GM19467 (cell line): ENCODE results near the gene HPCAL1.

Experiments used
- ATAC-seq: cut with Tn5 transposase; IDR thresholded peaks from one replicate; pipeline ENCODE4 v1.9.1; 2021; ENCODE audit warnings: mild to moderate bottlenecking, moderate library complexity; ENCODE audit not compliant: unreplicated experiment

The HPCAL1 gene

DNA sequence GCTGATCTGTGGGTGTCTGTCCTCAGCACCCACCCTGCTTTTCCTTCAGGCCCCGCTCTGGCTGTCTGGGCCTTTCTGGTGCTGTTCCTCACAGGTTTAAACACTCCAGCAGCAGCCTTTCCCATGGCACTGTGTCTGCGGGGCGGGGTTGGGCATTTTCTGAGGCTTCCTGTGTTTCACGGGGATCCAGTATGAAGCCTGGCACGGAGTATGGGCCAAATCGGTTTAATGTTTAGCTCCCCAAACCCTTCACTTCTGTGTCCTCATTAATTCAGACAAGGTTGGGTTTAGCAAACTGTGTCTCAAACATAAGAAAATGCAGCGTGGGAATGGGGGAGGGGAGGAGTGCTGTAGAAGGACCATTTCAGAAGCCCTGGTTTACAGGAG, 44.9 kb downstream of the HPCAL1 start:
- no peak for ATAC-seq

DNA sequence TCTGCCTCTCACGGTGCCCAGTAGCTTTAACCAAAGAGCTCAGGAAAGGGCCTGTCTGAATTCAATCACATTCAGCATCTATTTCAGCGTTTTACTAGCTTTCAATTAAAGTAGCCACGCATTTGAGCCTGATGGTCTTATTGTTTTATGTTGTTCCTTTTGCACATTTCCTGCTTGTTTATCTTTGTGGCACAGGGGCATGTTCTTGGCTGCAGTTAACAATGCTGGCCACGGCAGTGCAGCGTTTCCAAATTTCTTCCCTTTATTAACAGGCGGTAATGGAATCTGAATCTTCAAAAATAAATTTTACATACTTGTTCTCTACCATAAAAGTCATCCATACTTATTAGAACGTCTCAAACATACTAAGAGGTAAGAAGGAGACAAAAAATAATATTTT, 46.2 kb downstream of the HPCAL1 start:
- ATAC-seq, result no peak

DNA sequence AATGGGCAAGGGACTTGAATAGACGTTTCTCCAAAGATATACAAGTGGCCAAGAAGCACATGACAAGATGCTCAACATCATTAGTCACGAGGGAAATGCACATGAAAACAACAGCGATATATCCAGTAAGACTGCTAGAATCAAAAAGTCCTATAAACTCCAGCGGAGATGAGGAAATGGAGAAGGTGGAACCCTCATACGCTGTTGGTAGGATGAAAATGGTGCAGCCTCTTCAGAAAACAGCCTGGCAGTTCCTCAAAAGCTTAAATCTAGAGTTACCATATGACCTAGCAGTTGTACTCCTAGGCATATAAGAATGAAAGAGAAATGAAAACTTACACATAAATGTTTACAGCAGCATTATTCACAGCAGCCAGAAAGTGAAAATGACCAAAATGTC, 48.1 kb downstream of the HPCAL1 start:
- ATAC-seq, result no peak

DNA sequence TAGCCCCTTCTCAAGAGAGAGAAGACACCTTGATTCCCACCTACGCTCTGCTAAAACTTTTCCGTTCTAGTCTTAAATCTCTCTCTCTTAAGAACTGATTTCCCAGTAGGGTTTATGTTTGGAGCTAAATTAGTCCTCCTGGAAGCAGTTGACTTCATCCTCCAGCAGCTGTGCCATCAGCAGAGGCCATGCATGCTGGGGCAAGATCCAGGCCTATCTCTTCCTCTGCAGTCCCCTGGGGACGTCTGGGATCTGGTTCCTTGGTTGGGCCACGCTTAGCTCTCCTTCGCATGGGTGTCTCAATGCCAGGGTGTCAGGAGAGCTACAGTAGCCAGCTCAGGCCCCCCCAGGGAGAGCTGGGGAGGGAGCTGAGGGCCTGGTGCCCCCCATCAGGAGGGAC, 49.7 kb downstream of the HPCAL1 start:
- no peak for ATAC-seq

DNA sequence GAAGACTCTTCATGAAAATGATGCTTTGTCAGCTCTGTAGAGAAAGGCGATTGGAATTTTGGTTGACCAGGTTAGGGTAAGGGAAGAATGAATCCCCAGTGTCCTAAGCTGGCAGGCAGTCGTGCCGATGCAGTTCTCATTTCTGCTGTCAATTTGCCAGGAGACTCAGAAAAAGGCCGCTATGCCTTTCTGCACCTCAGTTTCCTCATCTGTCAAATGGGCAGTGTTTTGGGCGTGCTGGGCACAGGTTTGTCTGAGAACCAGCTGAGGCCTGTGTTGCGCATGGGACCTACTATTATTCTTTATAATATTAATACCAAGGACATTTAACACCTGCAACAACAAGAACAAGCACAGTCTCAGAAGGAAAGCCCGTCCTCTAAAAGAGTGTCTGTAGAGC, 50.3 kb downstream of the HPCAL1 start:
- no peak for ATAC-seq

DNA sequence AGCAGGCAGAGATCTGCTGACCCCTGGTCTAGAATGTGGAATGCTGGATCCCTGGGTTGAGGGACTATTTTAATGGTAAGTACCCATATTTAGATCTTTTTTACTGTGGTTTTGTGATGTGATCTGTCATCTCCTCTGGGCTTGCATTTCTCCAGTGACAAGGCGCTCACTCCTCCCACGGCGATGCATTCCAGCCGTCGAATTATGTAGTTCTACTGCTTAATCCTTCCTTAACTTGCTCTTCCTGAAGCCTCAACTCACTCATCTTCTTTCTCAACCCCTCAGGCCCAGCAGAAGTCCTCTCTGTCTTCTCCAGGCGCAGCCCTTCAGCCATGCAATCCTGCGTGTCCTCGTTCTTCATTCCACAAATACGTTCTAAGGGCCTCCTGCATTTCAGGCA, 51.2 kb downstream of the HPCAL1 start:
- ATAC-seq, result no peak

DNA sequence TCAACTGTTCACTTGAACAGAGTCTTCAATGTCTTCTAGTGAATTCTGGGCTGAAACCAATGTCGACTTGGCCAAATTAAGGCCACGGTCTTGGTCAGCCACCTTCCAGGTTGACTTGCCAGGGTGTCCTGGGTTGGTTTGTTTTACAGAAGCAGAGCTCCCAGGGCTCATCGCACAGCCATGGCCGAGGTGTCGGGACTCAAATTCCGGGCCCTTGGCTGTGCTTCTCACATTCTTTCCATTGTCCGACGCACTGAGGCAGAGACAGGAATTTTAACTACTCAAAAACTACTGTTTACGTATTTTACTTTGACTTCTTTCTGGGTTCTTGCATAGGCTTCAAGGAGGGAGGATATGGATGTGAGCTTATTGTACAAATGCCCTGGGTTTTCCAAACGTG, 51.7 kb downstream of the HPCAL1 start:
- ATAC-seq, result no peak

DNA sequence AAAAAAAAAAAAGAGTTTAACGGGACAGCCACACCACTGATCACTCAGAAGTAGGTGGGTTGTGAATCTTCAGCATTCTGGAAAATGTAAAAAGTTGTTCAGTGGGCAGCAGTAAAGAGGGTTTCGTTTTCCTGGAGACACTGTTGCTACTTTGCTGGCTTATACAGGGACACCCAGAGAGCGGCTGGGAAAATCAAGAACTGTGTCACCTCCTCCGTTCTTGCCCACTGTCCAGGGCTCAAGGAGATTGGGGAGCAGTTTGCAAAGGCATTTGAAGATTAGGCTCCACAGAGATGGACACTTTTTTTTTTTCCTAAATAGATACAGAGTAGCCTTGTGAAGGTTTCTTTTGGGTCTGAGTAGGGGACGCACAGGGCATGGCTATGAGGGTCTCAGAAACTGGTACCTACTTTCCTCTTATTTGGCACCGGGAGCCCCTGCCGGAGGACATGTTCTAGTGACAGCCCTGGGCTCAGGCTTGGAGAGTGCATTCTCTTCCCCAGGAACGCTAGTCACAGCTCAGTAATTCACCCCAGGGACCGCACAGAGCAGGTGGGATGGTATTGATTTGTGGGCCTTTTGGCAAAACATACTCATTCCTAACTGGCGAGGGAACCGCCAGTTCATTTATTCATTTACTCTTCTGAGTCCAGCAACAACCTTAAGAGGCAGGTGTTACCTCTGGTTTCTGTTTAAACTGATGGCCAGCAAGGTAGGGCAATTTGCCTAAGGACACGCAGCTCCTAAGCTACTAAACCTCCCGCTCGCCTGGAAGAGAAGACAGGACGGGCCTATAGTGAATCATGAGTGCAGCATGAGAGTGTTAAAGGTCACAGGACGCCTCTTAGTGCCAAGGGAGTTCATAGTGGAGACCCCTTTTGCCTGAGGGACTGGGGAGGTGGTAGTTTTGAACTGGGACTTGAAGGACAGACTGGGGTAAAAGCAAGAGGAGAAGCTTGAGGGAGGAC, 53.1 kb downstream of the HPCAL1 start:
- ATAC-seq, result no peak

DNA sequence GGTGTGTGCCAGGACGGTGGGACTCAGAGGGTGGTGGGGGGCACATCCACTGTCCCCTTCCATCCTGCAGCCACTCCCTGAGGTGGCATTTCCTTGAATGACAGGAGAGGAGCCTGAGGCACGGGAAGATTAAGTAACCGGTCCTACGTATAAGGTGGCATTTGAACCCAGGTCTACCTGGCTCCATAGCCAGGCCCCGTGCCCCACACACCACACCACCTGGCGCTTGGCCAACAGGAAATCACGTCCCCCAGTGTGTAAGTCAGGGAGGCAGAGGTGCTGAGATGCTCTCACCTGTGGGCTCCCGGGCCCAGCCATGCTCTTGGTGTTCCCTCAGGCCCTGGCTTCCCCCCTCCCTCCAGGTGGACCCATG, 53.7 kb downstream of the HPCAL1 start:
- ATAC-seq, result no peak

DNA sequence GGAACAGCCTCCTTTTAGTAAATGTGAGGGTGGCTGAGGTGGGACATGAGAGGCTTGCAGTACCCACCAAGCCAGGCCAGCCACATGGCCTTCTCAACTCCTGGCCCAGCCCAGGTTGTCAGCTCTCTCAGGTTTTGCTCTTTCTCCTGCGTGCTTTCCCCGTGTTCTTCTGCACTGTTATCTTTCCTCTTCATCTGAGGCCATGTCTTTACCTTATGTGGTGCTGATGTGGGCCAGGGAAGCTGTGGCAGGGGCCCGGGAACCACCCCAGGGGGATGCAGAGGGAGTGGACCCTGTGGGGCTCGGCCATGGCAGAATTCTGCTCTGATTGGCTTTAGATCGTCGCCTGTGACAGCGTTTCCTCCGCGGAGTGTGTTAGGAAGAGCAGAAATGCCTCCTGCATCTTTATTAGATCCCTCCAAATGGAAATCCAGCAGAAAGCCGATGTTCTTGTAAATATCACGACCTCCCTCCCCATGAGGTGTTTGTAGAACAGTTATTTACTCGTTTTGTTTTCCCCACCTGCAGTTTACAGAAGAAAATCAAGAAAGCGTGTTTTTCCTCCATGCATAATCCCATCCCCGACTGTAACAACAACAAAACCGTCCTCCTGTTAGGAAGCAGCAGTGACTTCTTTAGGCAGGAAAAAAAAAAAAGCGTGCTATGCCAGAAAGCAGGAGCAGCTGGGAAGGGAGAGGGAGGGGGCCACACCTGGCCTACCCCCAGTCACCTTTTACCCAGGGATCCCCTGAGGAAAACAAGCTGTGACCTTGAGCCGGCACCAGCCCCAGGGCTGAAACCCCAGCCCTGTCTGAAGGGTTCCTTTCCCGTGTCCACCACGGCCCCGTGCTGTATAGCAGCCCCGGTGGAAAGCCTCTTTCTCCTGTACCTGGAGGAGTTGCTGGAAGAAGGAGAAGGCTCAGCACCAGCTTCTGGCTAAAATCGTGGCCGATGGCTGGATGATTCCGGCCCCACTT, 54.8 kb downstream of the HPCAL1 start:
- ATAC-seq, result no peak

DNA sequence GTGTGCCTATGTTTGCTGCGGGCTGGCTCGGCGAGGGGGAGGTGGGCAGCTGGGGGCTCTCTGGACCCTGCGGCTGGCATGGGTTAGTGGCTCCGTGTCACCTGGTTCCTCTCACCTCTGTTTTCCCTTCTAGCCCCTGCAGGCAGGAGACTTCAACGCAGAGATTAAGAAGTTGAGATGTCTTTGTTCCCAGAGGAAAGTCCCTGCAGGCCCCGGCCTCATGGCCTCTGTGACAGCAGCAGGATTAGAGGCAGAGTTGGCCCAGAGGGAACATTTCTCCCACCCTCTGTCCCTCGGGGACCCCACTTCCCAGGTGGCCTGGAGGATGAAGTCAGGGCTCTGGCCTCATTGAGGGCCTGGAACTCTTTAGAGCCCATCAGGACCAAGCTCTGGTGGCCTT, 56.5 kb downstream of the HPCAL1 start:
- no peak for ATAC-seq

DNA sequence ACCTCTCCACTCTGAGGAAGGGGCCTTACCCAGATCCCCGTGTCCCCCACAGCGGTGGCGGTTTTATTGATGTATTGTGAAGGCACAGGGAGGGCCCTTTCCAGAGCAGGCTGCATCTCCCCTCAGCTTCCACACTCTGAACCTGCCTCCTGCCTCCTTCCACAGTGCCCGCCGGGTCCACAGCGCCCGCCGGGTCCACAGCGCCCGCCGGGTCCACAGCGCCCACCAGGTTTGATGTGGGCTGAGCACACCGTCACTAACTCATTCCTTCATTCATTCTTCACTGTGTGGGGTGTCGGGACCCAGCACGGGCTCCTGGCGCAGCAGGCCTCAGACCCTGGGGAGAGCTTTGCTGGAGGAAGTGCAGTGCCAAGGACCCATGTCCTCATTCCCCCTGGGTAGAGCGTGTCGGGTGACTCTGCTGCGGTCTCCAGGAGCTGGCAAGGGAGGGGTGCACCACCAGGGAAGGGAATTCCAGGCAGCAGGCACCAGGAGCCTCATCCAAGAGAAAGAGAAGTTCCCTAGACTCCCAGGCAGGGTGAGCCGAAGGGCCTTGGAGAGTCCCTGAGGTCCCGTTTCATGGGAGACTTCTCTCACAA, 57.1 kb downstream of the HPCAL1 start:
- no peak for ATAC-seq

DNA sequence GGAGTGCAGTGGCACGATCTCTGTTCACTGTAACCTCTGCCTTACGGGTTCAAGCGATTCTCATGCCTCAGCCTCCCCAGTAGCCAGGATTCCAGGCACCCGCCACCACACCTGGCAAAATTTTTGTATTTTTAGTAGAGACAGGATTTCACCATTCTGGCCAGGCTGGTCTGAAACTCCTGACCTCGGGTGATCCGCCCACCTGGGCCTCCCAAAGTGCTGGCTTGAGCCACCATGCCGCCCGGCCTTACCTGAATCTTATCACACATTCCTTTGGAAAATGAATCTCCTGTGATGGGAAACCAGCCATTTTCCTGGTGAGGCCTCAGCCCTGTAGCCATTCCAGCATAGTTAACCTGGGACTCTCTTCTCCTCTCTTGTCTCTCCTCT, 57.8 kb downstream of the HPCAL1 start:
- ATAC-seq, result no peak

DNA sequence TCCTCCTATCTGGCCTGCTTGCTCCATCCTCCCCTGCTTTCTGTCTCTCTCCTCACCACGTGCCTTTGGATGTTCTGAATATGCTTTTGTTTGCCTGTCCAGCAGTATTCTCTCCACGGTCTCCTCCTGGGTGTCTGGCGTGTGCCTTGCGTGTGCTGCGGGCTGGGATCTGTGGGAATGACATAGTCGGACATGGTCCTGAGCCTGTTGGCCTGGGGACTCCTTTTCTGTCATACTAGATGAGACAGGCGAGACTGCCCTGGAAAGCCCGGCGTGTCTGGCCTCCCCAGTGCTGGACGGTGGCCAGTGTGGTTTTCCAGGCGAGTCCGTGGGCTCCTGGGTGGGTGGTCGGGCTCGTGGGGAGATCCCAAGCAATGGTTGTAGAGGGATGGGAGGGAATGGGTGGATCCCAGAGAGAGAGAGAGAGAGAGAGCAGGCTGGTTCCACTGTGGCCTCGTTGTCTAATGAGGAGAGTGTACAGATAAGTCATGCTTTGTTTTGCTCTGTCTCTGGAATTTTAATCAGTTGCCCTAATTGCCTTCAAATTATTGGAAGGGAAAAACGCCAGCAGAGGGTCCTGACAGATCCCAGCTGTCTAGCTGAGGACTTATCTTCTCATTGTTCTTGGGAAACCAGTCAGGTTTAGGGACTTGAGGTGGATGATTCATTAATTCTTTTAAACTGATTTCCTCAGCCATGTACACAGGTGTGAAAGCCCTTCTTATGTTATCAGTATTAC, 58.3 kb downstream of the HPCAL1 start:
- ATAC-seq, result no peak

DNA sequence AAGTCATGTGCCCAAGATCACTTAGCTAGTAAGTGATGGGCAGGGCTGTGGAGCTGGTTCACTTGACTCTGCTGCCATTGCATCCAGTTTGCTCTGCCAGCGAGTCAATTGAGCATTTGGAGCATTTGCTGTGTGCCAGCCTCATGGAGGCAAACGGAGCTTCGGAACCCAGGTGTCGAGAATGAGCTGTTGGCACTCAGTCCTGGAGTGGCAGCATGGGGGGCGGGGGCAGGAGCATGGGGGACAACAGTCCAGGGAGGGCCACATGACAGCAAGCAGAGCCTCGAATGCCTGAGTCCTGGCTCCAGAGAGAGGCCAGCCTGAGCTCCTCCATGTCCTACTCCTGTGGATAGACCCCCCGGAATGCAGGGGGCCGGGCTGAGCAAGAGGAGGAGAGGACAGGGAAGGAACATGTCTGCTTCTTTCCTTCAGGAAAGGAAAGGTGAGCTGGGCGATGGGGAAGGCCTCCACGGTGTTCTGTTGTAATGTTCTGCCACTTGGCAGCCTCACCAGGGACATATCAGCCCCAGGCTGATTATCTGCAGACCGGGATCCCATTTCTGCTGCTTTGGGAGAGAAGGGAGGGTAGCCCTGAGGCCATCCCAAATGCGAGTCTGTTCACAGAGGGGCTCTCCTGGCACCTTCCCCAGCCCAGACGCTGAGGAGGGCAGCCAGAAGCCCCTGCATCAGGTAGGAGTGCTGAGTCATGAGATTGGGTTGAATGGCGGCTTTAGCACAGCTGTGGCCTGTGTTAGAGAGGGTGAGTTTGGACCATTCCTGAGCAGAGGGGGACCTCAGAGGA, 59.6 kb downstream of the HPCAL1 start:
- no peak for ATAC-seq

DNA sequence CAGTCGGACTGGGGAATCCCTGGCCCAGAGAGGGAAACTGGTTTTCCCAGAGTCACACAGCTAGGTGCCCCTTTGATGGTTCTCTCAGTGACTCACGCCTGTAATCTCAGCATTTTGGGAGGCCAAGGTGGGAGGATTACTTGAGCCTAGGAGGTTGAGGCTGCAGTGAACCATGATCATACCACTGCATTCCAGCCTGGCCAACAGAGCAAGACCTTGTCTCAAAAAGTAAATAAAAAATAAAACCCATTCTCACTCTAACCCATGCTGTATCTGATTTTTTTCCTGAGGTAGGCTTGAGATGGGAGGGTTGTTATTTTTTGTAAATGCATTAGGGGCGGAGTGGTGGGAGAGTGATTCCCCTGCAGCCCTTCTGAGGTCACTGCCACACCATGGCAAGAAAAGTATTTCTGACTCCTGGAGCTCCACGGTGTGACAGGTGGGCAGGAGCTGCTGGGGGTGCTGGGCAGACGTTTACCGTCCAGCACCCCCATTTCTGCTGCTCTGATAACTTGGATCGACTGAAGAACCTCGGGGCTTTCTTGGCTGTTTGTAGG, 60.3 kb downstream of the HPCAL1 start:
- ATAC-seq, result no peak

DNA sequence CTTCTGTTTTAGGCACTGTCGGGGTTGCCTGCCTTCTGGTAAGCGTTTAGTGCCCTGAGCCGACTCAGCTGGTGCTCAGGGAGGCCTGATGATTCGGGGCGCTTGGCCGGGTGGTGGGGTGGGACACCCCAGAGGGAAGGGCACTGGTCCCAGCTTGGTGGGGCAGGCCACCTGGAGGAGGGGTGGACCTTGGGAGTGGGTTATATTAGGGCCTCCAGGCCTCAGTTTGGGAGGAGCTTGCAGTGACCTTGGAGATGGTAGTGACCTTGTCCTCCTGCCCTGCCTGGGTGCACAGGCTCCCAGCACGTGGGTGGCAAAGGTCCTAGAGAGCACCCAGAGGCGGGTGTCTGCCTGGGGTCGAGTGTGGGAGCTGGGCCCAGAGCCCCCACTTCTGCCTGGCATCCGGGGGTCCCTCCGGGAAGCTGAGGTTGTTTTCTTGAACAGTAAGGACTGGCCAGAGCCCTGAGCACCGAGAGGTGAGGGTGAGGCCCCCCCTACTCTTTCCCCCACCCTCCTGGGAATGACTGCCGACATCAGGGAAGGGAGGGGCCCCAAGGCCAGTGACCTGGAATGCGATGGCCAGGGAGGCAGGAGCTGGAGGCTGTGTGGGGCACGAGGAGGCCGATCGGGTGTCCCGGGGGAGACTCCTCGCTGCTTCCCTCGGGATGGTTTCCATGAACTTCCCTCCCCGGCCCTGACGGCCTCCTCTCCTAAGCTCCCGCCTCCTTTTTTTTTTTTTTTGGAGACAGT, 61.3 kb downstream of the HPCAL1 start:
- ATAC-seq, result no peak

DNA sequence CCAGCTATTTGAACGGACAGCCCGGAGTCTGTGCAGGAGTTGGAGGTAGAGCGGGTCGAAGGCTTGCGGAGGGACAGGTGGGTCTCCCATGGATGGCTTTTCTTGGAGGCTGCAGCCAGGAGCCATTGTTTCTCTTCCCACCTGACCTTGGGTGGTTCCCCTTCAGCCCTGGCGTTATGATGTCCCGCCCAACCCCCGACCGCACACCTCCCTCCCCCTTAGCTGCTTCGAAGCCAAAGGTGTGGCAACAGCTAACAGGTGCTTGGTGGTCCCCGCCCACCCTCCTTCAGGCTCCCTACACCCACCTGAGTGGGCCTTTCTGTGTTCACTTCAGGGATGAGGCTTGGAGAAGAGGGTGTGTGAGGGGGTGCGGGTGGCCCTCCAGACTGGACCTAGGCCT, 62.7 kb downstream of the HPCAL1 start:
- ATAC-seq, result no peak
